Neural cell (in vitro differentiated cells): ENCODE results near the gene IGF1.

Source experiments
- EP300 ChIP-seq: fragments of 450-650 bp; conservative IDR thresholded peaks from 2 replicates; pipeline ENCODE4 v1.6.1; 2014; ENCODE audit warnings: antibody characterized with exemption, mild to moderate bottlenecking, moderate library complexity; ENCODE audit not compliant: poor library complexity, severe bottlenecking
- EZH2 ChIP-seq: fragments of 200-600, 300-800 bp; shearing (Covaris generic), sonication (generic); IDR thresholded peaks from 2 replicates; pipeline ENCODE4 v1.6.1; 2014; ENCODE audit warnings: antibody characterized with exemption, low read length, borderline replicate concordance, mild to moderate bottlenecking; ENCODE audit not compliant: insufficient read depth, poor library complexity, severe bottlenecking
- MXI1 ChIP-seq: fragments of 450-650 bp; conservative IDR thresholded peaks from 2 replicates; pipeline ENCODE4 v1.6.1; 2014; ENCODE audit warnings: antibody characterized with exemption, mild to moderate bottlenecking; ENCODE audit not compliant: poor library complexity, severe bottlenecking
- POLR2AphosphoS5 ChIP-seq: IDR thresholded peaks from 2 replicates; pipeline ENCODE4 v1.6.1; 2012
- SMC3 ChIP-seq: fragments of 450-650 bp; conservative IDR thresholded peaks from 2 replicates; pipeline ENCODE4 v1.6.1; 2014; ENCODE audit warnings: antibody characterized with exemption, mild to moderate bottlenecking, moderate library complexity; ENCODE audit not compliant: poor library complexity
- TAF1 ChIP-seq: IDR thresholded peaks from 2 replicates; pipeline ENCODE4 v1.6.1; 2012; ENCODE audit warnings: low read depth
- TF ChIP-seq, protein P1 (sequence below): fragments of 450-650 bp; IDR thresholded peaks from 2 replicates; pipeline ENCODE4 v1.5.1; 2014; ENCODE audit warnings: antibody characterized with exemption, mild to moderate bottlenecking, moderate library complexity; ENCODE audit not compliant: poor library complexity, severe bottlenecking
- TF ChIP-seq, protein P2 (sequence below): IDR thresholded peaks from 2 replicates; pipeline ENCODE4 v1.6.1; 2012; ENCODE audit warnings: borderline replicate concordance

DNA sequence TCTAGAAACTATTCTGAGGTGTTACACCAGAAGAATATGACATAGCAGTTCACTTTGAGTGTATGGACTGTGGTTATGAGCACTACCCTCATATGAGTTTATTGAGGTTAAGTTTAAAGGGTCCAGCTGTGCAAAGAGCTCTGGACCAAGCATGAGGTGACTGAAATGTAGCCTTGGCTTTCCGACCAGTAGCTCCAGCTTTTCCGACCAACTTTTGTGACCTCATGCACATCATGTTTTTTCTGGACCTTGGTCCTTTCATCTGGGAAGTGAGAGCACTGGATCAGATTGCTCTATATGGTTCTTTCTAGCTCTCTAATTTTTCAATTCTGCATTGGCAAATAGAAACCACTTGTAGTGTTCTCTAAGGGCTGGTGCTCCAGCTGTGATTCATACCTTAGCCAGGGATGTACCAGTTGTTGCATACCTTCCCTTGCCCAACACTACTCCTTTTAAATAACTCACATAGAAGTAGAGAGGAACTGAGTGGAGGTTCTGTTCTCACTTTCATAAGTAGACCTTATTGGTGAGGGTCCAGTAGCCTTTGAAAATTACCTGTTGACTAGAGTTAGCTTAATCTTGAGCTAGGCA is 16.6 kb downstream of the IGF1 start:
- TF ChIP-seq, protein P1, sequence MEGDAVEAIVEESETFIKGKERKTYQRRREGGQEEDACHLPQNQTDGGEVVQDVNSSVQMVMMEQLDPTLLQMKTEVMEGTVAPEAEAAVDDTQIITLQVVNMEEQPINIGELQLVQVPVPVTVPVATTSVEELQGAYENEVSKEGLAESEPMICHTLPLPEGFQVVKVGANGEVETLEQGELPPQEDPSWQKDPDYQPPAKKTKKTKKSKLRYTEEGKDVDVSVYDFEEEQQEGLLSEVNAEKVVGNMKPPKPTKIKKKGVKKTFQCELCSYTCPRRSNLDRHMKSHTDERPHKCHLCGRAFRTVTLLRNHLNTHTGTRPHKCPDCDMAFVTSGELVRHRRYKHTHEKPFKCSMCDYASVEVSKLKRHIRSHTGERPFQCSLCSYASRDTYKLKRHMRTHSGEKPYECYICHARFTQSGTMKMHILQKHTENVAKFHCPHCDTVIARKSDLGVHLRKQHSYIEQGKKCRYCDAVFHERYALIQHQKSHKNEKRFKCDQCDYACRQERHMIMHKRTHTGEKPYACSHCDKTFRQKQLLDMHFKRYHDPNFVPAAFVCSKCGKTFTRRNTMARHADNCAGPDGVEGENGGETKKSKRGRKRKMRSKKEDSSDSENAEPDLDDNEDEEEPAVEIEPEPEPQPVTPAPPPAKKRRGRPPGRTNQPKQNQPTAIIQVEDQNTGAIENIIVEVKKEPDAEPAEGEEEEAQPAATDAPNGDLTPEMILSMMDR, result no peak
- TF ChIP-seq EZH2 (no peak), TAF1 (no peak), EP300 (no peak), POLR2AphosphoS5 (no peak), MXI1 (no peak), SMC3 (no peak)
- TF ChIP-seq, protein P2, sequence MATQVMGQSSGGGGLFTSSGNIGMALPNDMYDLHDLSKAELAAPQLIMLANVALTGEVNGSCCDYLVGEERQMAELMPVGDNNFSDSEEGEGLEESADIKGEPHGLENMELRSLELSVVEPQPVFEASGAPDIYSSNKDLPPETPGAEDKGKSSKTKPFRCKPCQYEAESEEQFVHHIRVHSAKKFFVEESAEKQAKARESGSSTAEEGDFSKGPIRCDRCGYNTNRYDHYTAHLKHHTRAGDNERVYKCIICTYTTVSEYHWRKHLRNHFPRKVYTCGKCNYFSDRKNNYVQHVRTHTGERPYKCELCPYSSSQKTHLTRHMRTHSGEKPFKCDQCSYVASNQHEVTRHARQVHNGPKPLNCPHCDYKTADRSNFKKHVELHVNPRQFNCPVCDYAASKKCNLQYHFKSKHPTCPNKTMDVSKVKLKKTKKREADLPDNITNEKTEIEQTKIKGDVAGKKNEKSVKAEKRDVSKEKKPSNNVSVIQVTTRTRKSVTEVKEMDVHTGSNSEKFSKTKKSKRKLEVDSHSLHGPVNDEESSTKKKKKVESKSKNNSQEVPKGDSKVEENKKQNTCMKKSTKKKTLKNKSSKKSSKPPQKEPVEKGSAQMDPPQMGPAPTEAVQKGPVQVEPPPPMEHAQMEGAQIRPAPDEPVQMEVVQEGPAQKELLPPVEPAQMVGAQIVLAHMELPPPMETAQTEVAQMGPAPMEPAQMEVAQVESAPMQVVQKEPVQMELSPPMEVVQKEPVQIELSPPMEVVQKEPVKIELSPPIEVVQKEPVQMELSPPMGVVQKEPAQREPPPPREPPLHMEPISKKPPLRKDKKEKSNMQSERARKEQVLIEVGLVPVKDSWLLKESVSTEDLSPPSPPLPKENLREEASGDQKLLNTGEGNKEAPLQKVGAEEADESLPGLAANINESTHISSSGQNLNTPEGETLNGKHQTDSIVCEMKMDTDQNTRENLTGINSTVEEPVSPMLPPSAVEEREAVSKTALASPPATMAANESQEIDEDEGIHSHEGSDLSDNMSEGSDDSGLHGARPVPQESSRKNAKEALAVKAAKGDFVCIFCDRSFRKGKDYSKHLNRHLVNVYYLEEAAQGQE, result no peak
